Panc1 (cell line): ENCODE measurements around the gene KCNK6. TPM values are rescaled to one million over a fixed set of nuclear protein-coding genes. Genes with fewer than 3 reads are reported as not detected.

Source experiments
- ATAC-seq: fragments of 200-7000 bp; cut with Tn5 transposase; 2 replicates; pipeline ENCODE4 v1.9.1; 2020; ENCODE audit warnings: mild to moderate bottlenecking, moderate library complexity
- BruUV-seq: library from RNA; stranded (reverse); fragments of 400-500 nt; replicated peaks from 2 replicates; lab custom pipeline; 2021; lab: Mats Ljungman, UMichigan
- CTCF ChIA-PET: fragments of 300-600 bp; sonication (Branson Sonifier 250); formaldehyde crosslinking; loops from one replicate; lab custom pipeline; 2022; ENCODE audit warnings: antibody characterized with exemption; lab: Charles Lee
- POLR2A ChIA-PET: fragments of 300-600 bp; sonication (Branson Sonifier 250); formaldehyde crosslinking; loops from one replicate; lab custom pipeline; 2022; ENCODE audit warnings: antibody characterized with exemption; lab: Charles Lee
- DNase-seq: peaks from one replicate; pipeline ENCODE4 v3.0.0-alpha.2; 2010; ENCODE audit warnings: low read depth, low spot score
- H3K27ac ChIP-seq: 2 replicates; pipeline ENCODE4 v1.5.1; 2011; ENCODE audit warnings: mild to moderate bottlenecking, low read length, inconsistent platforms
- H3K27me3 ChIP-seq: fragments of 200-500 bp; sonication (Bioruptor generic); 2 replicates; pipeline ENCODE4 v1.6.0; 2014; ENCODE audit warnings: low read length, inconsistent platforms; ENCODE audit not compliant: control insufficient read depth, insufficient read depth
- H3K36me3 ChIP-seq: fragments of 200-500 bp; sonication (Bioruptor generic); 2 replicates; pipeline ENCODE4 v1.5.1; 2014; ENCODE audit warnings: inconsistent platforms, mild to moderate bottlenecking, low read length, moderate library complexity; ENCODE audit not compliant: control insufficient read depth, insufficient read depth
- H3K4me1 ChIP-seq: 2 replicates; pipeline ENCODE4 v1.5.1; 2011; ENCODE audit warnings: inconsistent platforms, mild to moderate bottlenecking, low read length, moderate library complexity; ENCODE audit not compliant: control insufficient read depth, insufficient read depth
- H3K4me3 ChIP-seq, 2 experiments: 2 replicates each; pipeline ENCODE4 v1.5.1; 2011 to 2012; ENCODE audit warnings: low read depth in 2 of 2, low read length in 2 of 2, mild to moderate bottlenecking in 2 of 2, inconsistent platforms in 1 of 2, moderate library complexity in 1 of 2
- H3K9me3 ChIP-seq: fragments of 200-500 bp; sonication (Bioruptor generic); 2 replicates; pipeline ENCODE4 v1.5.1; 2014; ENCODE audit warnings: low read depth, mild to moderate bottlenecking, inconsistent platforms, low read length, moderate library complexity; ENCODE audit not compliant: control insufficient read depth, insufficient read depth
- POLR2AphosphoS5 ChIP-seq: IDR thresholded peaks from 2 replicates; pipeline ENCODE4 v1.6.1; 2012; ENCODE audit warnings: mild to moderate bottlenecking, low read depth, low read length, moderate library complexity
- SIN3A ChIP-seq: IDR thresholded peaks from 2 replicates; pipeline ENCODE4 v1.6.1; 2012; ENCODE audit warnings: low read depth, mild to moderate bottlenecking, low read length, moderate library complexity, borderline replicate concordance; ENCODE audit not compliant: insufficient read depth
- TCF7L2 ChIP-seq: IDR thresholded peaks from 2 replicates; pipeline ENCODE4 v1.6.1; 2011; ENCODE audit warnings: mild to moderate bottlenecking, low read depth, low read length, inconsistent platforms
- in situ Hi-C: cut with HindIII; loops from 2 replicates; pipeline ENCODE4 v1.10.0; 2016; ENCODE audit warnings: low sequenced_read_pairs, low pct_unique_long_range_greater_than_20kb
- intact Hi-C: fragments of 100-400 bp; cut with micrococcal nuclease; formaldehyde crosslinking; loops from one replicate; pipeline ENCODE4 v1.10.0; 2022; ENCODE audit not compliant: unreplicated experiment
- total RNA-seq: library from RNA; stranded (reverse); gene quantifications from one replicate; pipeline ENCODE4 v1.2.1, GENCODE V29; 2021; ENCODE audit not compliant: unreplicated experiment
- TF ChIP-seq, protein P1 (sequence below), 2 experiments: IDR thresholded peaks; 2 replicates each; pipeline ENCODE4 v1.6.1; 2011 to 2012; ENCODE audit warnings: low read depth in 2 of 2, control low read depth in 1 of 2, low read length in 1 of 2, mild to moderate bottlenecking in 1 of 2, moderate library complexity in 1 of 2; ENCODE audit not compliant: insufficient read depth in 1 of 2
- TF ChIP-seq, protein P2 (sequence below): fragments of 450-650 bp; IDR thresholded peaks from 2 replicates; pipeline ENCODE4 v1.5.1; 2017; ENCODE audit warnings: mild to moderate bottlenecking

KCNK6 gene
- total RNA-seq, 1 experiment from 2014 or later, result 17.2 TPM

DNA sequence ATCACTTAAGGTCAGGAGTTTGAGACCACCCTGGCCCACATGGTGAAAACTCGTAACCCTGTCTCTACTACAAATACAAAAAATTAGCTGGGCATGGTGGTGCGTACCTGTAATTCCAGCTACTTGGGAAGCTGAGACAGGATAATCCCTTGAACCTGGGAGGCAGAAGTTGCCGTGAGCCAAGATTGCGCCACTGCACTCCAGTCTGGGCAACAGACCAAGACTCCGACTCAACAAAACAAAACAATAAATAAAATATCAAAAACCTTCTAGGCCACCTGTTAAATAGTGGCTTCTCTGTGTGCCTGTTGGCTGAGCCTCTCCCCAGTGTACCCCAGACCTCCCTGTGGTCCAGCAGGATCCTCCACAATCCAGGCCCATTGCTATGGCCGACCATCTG lies 51.4 kb downstream of the KCNK6 start:
- Histone ChIP-seq H3K27ac (no peak overlapping the region), H3K9me3 (no peaks in the 10 kb centered on the region), H3K36me3 (no peaks in the 10 kb centered on the region; the same call in 1 of the 2 replicates), H3K4me3 (no peak overlapping the region), H3K27me3 (no peaks in the 10 kb centered on the region), H3K4me1 (peaks cover 8% of the 10 kb centered on the region)
- TF ChIP-seq POLR2AphosphoS5 (no peak), TCF7L2 (no peak), SIN3A (no peak)
- TF ChIP-seq, protein P1, sequence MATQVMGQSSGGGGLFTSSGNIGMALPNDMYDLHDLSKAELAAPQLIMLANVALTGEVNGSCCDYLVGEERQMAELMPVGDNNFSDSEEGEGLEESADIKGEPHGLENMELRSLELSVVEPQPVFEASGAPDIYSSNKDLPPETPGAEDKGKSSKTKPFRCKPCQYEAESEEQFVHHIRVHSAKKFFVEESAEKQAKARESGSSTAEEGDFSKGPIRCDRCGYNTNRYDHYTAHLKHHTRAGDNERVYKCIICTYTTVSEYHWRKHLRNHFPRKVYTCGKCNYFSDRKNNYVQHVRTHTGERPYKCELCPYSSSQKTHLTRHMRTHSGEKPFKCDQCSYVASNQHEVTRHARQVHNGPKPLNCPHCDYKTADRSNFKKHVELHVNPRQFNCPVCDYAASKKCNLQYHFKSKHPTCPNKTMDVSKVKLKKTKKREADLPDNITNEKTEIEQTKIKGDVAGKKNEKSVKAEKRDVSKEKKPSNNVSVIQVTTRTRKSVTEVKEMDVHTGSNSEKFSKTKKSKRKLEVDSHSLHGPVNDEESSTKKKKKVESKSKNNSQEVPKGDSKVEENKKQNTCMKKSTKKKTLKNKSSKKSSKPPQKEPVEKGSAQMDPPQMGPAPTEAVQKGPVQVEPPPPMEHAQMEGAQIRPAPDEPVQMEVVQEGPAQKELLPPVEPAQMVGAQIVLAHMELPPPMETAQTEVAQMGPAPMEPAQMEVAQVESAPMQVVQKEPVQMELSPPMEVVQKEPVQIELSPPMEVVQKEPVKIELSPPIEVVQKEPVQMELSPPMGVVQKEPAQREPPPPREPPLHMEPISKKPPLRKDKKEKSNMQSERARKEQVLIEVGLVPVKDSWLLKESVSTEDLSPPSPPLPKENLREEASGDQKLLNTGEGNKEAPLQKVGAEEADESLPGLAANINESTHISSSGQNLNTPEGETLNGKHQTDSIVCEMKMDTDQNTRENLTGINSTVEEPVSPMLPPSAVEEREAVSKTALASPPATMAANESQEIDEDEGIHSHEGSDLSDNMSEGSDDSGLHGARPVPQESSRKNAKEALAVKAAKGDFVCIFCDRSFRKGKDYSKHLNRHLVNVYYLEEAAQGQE (IDR thresholded peaks at IDR 0.05; ENCODE audit: insufficient read depth in 1 of 2, low read depth in 2 of 2, low read length in 1 of 2), result no peak
- TF ChIP-seq, protein P2, sequence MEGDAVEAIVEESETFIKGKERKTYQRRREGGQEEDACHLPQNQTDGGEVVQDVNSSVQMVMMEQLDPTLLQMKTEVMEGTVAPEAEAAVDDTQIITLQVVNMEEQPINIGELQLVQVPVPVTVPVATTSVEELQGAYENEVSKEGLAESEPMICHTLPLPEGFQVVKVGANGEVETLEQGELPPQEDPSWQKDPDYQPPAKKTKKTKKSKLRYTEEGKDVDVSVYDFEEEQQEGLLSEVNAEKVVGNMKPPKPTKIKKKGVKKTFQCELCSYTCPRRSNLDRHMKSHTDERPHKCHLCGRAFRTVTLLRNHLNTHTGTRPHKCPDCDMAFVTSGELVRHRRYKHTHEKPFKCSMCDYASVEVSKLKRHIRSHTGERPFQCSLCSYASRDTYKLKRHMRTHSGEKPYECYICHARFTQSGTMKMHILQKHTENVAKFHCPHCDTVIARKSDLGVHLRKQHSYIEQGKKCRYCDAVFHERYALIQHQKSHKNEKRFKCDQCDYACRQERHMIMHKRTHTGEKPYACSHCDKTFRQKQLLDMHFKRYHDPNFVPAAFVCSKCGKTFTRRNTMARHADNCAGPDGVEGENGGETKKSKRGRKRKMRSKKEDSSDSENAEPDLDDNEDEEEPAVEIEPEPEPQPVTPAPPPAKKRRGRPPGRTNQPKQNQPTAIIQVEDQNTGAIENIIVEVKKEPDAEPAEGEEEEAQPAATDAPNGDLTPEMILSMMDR, result no peak
- intact Hi-C loops (no loop called here), in situ Hi-C loops (no loop called here)
- no peak for DNase-seq
- ChIA-PET CTCF (no interaction called here), POLR2A (no interaction called here)
- no peak for ATAC-seq
- no TSS peak for BruUV-seq

GRCh38 chr19:38373907-38374331 lies 54.3 kb downstream of the KCNK6 start:
- ChIA-PET POLR2A (interaction anchor here (0.6 to 0.9 kb wide), 4 partner anchors 11 to 442 kb away, joined by 3 to 5 read pairs (median 4); no protein-coding TSS in a partner anchor), CTCF (interaction anchor here (0.6 to 1.3 kb wide), 6 partner anchors 8 to 147 kb away, joined by 3 to 13 read pairs (median 4); partner anchors contain the start of genes CATSPERG and GGN)
- TF ChIP-seq, protein P2, result no peak
- TF ChIP-seq, protein P1 (IDR thresholded peaks at IDR 0.05; ENCODE audit: insufficient read depth in 1 of 2, low read depth in 2 of 2, low read length in 1 of 2), result no peak
- TF ChIP-seq POLR2AphosphoS5 (no peak), SIN3A (no peak), TCF7L2 (no peak)
- Histone ChIP-seq H3K4me3 (peak overlapping the region; percentile 85 to 87), H3K9me3 (no peaks in the 10 kb centered on the region), H3K27ac (peak overlapping the region; percentile 92), H3K36me3 (peaks cover 4% of the 10 kb centered on the region; the same call in 1 of the 2 replicates), H3K4me1 (peaks cover 10% of the 10 kb centered on the region), H3K27me3 (no peaks in the 10 kb centered on the region)
- DNase-seq (no peak), ATAC-seq (no peak)
- intact Hi-C loops, result no loop called here
- no TSS peak for BruUV-seq
- in situ Hi-C loops, result no loop called here
